CD1c-positive myeloid dendritic cell (primary cell): Measurements from ENCODE around the gene LIPM.

Source experiments
- DNase-seq: peaks from one replicate; pipeline ENCODE4 v3.0.0-alpha.2; 2016; ENCODE audit errors: extremely low spot score

LIPM gene, protein sequence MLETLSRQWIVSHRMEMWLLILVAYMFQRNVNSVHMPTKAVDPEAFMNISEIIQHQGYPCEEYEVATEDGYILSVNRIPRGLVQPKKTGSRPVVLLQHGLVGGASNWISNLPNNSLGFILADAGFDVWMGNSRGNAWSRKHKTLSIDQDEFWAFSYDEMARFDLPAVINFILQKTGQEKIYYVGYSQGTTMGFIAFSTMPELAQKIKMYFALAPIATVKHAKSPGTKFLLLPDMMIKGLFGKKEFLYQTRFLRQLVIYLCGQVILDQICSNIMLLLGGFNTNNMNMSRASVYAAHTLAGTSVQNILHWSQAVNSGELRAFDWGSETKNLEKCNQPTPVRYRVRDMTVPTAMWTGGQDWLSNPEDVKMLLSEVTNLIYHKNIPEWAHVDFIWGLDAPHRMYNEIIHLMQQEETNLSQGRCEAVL

DNA sequence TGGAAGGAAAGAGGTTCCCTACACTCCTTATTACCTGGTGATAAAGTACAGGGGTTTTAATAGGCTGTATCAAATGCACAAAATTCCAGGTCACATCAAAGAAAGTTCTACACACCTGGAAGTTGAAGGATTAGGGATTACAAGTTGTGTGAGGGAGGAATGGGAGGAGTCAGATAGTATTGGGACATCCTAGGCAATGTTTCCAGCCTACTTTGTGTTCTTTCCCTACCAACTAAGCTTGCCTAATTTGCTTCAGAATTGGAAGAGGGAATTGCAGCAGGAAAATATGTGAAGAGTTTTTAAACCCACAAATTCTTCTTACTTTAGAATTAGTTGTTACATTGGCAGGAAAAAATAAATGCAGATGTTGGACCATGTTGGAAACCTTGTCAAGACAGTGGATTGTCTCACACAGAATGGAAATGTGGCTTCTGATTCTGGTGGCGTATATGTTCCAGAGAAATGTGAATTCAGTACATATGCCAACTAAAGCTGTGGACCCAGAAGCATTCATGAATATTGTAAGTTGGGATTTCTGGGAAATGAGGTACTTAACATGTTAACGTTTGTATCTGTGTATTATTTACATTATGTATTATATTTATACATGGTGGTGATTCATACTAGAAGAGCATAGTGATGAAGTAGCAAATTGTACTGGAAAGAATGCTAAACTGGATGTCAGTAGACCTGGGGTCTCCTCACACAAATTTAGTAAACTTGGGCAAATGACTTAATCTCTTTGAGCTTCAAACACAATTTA is at the start of gene LIPM:
Gene LIPM, plus strand, starts transcription at position 208 of the 763 bp plus-strand sequence. Its CDS starts 167 bp downstream, at position 375.
- DNase-seq = no peak

DNA sequence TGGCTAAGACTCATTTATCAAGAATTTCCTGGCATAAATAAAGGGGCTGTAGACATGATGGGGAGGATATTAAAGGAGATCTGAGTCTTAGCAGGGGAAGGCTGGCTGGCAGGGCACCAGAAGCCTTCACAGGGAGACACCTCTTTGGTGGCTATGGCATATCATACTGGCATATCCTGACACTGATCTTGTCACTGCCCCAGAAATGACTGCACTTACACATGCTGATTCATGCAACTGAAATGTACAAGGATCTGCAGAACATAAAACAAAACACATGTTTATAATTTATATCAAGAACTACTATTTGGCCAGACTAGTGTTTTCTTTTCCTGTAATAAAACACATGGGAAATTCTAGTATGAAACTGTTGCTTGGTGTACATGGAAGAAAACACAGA is 48.2 kb upstream of the LIPM start:
- no peak for DNase-seq

DNA sequence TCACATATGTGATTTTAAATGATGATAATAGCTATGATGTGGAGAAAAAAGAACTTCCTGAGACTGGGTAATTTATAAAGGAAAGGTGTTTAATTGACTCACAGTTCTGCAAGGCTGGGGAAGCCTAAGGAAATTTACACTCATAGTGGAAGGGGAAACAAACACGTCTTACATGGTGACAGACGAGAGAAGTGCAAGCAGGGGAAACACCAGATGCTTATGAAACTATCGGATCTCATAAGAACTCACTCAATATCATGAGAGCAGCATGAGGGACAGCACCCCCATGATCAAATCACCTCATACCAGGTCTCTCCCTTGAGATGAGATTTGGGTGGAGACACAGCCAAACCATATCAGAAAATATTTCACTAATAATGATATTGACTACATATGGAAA is 46.8 kb upstream of the LIPM start:
- peak; percentile 38 for DNase-seq

DNA sequence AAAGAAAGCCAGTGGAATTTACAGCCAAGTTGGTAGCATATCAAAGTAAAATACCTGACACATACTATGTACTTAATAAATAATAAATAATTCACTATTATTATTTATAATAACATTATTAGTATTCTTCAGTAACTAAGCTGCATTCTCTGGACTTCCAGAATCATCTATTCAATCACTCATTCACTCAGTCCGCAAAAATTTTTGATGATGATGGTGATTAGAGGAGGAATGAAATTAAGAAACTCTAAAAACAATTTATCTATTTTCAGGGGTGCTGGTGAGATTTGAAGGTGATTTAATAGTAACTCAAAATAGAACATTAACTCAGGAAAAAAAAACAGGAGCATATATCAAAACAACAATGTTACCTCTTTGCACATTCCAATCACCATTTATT is 45.9 kb upstream of the LIPM start:
- no peak for DNase-seq

DNA sequence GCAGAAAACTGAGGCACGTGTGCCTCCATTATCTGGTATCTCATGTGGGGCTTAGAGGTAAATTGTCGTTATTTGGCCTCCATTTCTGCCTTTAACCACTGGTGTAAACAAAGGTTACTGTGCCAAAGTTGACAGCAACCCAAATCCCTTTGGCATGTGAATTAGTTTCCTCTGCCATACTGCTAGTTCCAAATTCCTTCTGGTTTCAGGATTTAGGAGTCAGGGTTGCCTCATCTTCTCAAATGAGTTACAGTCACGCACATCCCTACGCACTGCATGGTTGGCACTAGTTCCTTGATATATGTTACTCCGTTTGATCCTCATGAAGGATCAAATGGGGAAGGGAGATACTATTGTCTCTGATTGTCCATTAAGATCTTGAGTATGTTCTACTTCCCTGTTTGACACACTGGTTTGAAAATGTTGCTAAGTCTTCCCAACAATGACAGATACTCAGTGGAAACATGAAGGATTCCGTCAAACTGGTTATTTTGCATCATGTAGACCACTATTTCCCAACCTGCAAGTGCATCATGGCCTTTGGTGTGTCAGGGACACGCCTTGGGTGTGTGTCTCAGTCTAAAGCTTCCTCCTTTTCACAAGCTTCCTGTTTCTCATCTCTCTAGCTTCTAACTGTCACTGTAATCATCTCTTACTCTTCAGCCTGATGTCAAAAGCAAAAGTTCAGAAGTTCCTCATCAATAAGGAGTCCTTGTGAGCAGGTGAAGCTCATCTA is 43.0 kb upstream of the LIPM start, which contains the start of gene LIPN:
Gene LIPN, plus strand, starts transcription at position 655 of the 736 bp plus-strand sequence. CDS start 1,386 bp downstream, outside the sequence.
- DNase-seq = peak; percentile 93

DNA sequence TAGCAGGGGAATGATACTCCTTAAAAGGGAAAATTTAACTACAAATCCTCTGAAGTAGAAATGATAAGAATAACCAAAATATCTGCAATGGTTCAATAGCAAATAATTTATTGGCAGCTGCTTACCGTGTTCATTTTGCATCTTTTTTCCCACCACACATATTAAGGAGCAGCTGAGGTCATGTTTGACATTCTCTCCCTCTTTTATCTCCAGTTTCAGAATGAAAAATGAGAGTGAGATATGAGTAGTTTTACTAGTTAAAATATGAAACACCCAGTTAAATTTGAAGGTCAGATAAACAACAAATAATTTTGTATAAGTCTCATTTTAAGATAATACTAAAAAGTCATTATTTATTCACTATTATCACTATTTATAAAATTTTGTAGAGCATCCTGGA is 39.6 kb upstream of the LIPM start:
- DNase-seq = no peak

DNA sequence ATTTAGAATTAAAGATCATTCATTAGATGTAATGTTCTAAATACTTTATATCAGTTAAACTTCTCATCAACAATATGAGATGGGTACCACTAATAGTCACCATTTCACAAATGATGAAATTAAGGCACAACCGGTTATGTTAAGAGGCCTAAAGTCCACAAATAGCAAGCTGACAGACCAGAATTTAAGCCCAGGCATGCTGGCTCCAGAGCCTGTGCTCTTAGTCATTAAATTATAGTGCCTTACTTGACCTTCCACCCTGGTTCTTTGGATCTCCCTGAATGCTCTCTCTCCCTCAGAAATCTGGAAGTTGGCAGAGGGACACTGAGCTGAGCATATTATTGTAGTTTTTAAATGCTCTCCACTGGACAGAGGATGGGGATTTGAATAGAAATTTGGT is 39.1 kb upstream of the LIPM start:
- no peak for DNase-seq

DNA sequence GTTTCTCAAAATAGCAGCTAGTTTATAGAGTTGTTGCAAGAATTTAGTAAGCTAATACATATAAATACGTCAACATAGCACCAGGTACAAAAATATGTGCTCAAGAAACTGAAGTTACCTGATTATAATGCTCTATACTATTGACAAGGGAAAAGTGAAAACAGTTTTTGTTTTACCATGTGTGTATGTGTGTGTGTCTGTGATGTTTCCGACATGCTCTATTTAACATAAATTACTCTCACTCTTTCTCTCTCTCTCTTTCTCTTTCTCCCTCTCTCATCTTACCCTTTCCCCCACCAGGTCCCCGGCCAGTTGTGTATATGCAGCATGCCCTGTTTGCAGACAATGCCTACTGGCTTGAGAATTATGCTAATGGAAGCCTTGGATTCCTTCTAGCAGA is 38.4 kb upstream of the LIPM start:
- DNase-seq = no peak

DNA sequence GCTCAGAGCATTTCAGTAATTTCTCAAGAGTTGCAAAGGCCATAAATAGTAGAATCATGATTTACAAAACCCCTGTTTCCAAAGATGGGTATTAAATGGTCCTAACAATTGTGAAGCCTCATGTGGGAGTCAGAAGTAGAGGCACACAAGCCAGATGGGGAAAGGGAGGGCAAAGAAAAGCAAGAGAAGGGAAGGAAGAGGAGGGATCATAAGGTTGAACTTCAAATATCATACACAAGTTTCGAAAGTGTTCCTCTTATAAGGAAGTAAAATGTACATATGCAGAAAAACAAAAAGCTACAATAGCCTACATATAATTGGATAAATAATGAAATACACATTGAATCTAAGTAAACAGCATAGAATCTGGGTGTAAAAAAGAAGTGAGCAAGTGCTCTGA is 36.7 kb upstream of the LIPM start:
- DNase-seq = peak; percentile 30

DNA sequence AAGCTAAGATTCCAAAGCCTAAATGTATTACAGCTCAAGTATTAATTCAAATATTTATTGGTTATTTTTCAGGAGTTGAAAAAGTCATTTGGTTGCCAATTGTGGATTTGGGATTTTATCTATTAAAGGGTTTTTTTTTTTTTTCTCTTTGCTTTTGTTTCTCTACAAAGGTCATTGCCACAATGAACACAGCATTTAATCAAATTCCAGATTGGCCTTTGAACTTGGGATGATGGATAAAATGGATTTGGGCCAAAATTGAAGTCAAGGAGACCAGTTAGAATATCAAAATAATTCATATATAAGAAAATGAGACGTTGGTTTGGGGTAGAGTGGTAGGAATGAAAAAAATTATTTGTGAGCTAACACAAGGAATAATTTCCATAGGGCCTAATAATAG is 33.1 kb upstream of the LIPM start:
- DNase-seq = no peak

DNA sequence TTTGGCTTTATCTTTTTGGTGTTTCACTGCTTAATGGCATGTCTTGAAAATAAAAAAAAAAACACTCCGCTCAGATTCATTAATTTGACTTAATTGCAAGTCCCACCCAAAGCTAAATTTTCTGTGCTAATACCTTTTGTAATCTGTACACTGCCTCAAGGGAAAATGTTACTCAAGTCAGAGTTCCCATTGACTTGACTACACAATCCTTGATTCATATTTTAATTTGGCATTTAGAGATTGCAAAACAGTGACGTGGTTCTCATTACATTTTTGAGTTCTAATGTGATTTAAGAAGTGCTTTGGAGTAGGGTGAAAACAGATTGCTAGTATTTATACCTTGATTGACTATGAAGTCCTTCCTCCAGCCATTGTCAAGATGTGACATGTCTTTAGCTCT is 21.3 kb upstream of the LIPM start:
- DNase-seq = no peak

DNA sequence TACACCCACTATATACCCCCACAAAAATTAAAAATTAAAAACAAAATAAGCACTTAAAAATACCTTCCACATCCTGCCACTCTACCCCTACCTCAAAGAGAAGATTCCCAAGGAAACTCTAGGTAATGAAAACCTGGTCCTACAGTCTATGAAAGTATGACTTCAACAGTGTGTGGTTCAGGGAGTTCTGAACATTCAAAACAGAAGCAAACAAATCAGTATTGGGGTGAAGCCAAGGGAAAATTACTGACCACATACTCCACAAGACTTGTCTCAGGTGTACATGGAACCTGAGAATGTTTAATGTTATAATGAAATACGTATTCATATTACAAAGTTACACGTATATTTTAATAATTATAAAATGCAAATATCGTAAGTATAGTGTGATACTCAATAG is 20.3 kb upstream of the LIPM start:
- no peak for DNase-seq

DNA sequence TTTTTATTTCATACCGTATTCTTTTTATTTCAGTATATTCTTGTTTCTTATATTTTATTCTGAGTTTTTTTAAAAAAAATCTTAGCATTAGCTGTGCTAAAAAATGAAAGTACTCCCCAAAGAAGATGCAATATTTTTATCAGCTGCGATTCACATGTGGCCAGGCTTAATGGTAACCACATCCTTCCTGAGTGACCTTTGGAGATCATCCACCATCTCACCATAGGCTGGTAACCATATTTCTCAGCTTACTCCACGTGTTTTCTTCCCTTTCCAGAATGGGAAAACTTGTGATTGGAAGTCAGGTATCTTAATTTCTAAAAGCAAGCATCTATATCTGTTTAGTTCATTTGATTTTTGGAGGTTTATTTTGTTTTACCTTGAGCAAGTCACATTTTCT is 18.8 kb upstream of the LIPM start:
- no peak for DNase-seq

DNA sequence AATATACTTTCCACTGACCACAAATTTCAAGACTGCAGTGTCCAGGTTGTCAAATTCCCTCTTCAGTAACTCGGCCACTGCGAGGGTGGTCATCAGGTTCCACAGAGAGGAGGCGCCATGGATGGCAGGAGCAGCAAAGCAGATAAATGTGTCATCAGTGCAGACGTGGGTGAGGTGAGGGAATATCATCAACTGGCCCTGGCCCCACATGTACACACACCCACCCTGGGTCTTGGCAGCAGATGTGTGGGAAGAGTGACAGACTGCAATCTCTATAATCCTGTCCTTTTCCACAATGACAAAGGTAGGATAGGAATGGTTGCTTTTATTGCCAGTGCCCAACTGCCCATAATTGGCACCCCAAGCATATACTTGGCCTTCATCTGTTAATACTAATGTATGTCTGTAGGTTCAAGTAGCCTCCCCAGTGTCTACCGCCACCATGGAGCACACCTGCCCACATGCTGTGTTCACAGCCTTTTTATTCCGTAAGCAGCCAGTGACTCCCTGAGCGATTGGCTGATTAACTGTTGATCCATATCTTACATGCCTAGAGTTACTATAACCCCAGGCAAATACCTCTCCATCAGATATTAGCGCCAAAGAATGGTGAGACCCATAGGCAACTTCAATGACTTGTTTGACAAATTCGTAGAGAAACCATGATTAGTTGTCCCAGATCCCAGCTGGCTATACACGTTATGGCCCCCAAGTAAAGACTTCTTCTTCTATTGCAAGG is 16.3 kb upstream of the LIPM start:
- DNase-seq = no peak

DNA sequence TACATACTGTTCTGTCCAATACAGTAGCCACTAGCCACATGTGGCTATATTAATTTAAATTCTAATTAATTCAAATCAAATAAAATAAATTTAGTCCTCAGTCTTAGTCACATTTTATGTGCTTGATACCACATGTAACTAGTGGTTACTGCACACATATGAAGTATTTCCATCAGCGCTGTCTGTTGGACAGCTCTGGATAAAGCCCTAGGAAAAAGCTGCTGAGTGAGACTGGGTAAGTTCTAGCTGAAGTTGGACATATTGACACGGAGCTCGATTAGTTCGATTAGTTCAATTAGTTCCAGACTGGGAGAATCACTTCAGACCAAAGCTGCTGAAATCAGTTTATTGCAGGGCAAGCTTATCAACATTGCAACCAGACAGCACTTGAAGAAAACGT is 15.1 kb upstream of the LIPM start:
- no peak for DNase-seq

DNA sequence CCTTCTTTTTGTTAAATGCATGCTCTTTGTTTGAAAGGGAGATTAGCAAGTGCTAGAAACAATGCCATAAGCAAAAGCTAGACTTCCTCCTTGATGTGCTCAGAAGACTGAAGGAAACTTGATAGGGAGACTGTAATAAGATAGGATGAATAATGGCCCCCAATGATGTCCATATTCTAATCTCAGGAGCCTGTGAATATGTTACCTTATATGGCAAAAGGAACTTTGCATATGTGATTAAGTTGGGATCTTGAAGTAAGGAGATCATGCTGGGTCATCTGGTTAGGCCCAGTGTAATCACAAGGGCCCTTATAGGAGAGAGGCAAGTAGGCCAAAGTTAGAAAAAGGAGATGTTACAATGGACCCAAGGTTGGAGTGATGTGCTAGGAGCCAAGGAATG is 13.6 kb upstream of the LIPM start:
- no peak for DNase-seq

DNA sequence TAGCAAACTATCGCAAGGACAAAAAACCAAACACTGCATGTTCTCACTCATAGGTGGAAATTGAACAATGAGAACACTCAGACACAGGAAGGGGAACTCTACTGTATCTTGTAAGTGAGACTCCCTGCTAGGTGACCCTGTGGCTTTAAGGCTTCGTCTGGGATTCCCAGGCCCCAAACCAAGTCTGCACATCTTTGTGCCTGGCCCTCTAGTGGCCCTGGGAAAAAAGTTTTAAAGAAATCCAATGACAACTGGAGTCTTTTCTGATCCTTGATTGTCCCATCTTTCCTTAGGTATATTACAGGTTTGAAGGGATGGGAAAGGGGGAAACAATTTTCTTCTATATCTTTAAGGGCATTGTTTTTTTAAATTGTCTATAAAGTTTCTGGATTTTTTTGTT is 10.6 kb upstream of the LIPM start:
- peak; percentile 5 for DNase-seq

DNA sequence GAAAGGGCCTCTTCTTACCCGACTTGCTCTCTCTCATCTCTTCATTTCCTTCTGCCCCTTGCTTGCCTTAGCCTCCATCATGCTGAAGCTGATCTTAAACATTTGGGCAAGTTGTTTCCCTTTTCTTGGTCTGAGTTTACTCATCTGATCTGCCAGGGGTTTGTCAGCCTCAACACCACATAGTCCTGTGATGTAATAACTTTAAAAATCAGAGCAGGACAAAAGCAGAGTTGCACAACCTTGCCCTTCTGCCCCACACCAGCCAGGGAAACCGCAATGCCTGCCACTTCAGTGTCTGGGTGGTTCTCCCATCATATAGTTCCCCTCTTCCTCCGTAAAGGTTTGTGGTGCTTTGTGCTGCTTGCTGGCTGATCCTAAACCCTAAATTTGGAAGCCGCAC is 9.9 kb upstream of the LIPM start:
- peak; percentile 86 for DNase-seq

DNA sequence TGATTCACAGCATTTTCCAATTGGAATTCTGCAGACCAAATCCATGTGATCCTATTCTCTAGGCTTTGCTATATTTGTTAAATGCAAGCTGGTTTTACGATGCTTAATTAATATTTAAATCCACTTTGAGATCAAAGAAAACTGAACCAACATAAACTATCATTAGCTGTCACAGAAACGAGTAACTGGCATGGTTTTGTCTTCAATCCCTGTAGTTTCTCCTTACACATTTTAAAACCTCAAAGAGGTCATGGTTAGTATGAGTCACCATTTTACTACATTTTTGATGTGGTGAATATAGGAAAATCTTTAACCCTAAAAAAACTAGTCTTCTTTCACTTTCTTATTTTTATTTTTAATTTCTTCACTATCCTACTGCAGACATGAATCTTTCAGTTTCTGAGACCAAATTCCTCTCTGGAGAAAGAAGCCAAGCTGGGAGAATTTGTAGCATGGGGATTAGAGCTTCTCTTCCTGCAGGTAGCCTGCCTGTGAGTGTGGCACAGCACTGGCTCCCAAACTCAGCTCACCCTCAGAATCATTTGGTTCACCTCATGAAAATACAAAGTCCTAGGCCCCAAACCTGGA is 8.7 kb upstream of the LIPM start:
- DNase-seq = peak; percentile 22

DNA sequence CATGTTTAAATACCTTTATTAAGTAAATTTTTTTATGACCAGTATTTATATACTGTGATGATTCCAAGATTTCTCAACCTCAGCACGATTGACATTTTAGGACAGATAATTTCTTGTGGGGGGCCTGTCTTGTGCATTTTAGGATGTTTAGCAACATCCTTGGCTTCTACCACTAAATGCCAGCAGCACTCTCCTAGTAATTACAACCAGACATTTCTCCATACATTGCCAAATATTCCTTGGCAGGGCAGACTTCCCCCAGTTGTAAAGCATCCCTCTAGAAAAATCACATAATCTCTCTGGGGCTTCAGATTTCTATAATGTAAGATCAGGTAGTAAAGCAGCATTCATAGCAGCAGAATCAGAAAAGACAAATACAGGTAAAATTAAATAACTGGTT is 7.8 kb upstream of the LIPM start:
- no peak for DNase-seq
